HG02588 (cell line): ENCODE results near the gene SERPINE1.
A peak's percentile ranks its signal among the peaks of the same experiment; 100 is the strongest.

ENCODE experiments used
- ATAC-seq: cut with Tn5 transposase; IDR thresholded peaks from one replicate; pipeline ENCODE4 v1.9.1; 2021; ENCODE audit warnings: mild to moderate bottlenecking, moderate library complexity; ENCODE audit not compliant: unreplicated experiment

SERPINE1 gene

DNA sequence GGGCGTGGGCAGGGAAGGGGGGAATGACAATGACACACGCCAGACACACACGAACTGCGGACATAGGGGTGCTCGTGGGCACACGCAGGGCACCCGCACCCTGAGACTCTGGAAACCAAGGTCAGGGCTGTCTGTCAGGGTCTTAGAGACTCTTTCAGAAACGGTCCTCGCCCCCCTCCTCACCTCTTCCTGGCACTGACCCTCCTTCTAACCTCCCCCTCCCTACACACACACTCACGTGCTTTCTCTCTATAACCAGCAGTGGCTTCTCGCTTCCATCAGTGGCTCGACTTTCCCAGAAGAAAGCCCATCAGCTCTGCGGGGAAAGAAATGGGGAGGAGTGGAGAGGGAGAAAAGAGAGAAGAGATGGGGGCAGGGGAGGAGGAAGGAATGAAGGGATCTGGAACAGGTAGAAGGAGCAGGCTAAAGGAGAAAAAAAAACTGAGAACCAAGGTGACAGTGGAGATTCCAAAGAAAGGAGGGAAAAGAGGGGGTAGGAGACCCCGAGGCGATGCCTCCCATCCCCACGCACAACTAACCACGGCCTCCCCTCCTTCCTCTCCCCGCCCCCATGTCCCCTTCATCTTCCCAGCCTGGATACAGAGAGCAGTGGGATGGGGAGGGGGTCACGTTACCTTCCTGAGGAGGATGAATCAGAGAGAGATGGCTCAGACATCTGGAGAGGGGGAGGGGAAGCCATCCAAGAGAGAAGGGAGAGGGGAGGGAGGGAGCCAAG is 40.2 kb downstream of the SERPINE1 start:
- ATAC-seq: no peak

DNA sequence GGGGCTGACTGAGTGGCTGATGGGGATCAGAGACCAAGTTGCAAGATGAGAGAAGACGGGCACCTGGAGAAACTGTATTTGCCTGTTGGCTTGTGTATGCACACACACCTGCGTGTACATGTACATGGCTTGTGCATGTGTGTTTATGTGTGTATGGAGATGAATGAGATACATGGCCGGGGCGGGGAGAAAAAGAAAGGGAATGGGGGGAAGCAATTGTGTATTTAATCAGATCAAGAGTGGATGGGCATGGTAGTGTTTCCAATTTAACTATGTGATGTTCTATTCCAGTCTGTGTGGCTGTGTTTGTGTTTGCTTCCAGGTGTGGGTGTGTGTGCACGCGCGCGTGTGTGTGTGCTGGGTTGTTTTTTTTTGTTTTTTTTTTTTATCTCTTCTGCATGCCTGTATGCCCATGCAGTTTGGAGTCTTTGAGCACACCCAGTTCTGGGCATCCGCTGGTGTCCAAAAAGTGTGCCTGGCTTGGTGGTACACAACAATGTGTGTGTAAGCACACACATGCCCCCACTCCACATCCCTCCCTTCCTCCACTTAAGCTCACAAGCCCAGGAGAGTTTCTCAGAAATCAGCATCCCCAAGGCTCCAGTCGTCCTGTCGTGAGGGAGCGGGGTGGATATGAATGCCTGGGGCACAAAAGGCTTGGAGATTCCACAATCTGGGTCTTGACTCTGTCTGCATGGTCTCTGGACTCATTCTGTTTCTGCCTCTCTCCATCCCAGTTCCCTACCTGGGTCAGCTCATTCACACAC is 40.9 kb downstream of the SERPINE1 start:
- ATAC-seq: no peak

DNA sequence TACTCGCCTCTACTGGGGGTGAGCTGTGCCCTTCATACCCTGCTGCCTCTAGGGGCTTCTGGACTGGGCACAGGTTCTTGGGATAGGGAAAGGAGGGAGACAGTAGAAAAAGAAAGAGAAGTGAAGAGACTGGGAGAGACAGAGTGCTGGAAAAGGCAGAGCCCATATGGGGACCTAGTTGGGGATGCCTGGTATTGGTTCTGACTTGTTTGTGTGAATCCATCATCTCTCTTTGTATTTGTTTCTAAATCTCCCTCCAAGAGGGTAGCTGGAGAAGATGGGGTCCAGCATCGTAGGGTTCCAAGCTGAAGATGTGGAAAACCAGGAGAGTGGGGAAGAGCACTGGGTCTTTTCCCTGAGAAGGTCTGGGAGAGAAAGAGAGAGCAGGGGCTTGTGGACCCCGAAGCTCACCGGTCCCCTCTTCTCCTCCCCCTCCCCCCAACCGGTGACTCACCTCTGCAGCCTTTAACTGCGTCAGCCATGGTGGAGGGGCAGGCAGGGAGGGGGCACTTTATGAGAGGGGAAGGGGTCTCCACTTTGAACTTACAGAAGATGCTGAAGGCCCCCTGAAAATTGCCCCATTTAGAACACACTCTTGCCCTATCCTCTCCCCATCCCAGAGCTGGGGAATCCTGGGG is 41.6 kb downstream of the SERPINE1 start:
- ATAC-seq: no peak

DNA sequence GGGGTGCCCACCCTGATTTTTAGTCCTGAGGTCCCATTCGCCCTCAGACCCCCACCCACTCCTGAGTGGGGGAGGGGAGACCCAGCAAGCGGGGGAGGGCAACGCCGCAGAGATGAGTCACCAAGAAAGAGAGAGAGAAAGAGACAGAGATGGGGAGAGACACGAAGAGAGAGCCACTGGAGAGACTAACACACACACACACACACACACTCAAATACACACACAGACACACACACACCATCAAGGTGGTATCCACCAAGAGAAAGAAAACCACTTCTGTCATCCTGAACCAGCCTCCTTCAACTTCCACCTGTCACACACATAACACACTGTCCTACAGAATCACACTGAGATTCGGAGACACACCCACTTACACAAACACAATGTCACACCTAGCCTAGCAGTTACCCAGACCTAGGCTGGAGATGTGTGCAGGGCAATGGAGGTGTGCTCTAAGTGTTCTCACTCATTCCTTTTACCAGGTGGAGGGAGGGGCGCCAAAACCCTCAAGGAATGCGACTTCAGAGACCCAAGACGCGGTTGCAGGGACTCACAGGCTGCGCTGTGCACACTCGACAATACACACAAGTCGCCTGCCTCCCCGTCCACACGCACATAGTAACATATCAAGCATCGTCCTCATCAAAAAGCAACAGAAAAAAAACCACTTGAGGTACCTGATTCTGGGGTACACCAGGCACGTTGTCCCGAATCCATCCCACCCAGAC is 42.4 kb downstream of the SERPINE1 start:
- no peak for ATAC-seq

DNA sequence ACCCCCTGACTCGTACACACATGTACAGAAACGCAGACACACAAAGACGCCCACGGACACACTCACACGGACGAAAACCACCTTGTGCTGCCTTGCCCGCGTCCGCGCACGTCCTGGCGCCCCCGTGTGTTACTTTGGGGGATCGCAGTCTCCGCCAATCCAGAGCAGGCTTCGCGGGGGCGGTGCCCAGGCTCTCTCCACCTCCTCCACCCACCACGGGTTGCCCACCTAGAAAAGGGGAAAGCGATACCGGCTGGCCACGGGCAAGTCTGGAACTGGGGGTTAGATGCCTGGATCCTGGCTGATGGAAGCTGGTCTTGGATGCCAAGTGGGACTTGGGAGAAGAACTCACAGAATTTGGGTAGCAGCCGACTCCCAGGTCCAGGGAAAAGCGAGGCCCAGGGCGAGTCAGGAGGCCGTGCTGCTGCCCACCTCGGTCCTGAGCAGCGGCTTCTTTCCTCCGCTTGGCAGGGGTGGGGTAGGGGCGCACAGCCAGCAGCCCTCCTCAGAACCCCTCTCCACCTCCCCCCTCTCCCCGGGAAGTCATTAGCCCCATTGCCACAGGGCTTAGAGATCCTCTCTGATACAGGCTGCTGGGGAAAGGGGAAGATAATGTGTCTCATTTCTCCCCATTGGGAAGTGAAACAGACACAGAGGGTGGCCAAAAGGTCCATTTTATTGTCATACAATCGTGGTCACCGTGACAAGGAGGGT is 43.1 kb downstream of the SERPINE1 start:
- peak; percentile 35 for ATAC-seq

DNA sequence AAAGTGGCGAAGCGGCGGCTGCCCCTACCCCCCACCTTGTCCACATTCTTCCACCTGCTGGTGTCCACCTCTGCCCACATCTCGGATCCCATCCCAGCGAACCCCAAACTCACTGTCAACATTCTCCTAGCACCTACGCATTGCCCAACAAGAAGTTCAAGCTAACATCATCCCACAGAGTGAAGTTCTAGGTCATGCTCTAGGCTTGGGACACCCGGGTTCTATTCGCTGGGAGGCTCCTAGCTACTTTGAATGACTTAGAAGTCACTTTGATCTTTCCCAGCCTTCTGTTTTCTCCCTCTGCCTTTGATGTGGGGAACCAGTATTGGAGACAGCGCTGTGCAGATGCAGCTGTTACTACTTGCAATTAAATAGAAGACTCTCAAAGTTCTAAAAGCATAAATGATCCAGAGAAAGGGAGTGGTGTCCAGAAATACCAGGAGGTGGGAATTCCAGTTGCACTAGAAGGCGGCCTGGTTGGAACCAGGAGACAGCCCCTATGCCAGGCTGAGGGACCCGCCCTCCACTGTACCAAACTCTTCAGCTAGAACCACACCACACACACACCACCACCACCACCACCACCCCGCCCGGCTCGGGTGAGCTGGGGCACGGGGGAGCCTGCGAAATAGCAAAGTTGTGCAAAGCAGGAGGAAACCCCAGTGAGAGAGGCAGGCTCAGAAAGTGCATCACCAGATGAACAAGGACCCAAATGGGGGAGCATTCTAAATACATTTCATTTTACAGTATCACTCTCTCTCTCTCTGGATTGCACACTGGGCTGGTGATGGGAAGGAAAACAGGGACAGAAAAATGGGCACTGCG is 43.9 kb downstream of the SERPINE1 start:
- ATAC-seq: no peak

DNA sequence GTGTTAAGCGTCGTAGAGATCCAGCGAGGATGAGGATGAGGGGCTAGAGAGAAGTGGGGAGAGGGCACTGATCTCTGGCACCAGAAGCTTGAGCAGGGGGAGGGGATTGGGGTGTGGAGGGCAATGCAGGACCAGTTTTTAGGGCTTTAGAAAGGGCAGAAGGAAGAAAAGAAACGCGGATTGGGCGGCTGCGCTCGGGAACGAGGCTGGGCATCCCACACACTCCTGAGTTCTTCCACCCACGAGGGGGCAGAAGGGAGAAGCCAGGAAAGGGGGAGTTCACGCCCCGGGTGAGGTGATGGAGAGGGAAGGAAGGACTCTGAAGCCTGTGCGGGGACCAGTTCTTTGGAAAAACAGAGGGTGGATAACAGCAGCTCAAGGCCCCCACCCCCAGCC is 44.5 kb downstream of the SERPINE1 start:
- no peak for ATAC-seq

DNA sequence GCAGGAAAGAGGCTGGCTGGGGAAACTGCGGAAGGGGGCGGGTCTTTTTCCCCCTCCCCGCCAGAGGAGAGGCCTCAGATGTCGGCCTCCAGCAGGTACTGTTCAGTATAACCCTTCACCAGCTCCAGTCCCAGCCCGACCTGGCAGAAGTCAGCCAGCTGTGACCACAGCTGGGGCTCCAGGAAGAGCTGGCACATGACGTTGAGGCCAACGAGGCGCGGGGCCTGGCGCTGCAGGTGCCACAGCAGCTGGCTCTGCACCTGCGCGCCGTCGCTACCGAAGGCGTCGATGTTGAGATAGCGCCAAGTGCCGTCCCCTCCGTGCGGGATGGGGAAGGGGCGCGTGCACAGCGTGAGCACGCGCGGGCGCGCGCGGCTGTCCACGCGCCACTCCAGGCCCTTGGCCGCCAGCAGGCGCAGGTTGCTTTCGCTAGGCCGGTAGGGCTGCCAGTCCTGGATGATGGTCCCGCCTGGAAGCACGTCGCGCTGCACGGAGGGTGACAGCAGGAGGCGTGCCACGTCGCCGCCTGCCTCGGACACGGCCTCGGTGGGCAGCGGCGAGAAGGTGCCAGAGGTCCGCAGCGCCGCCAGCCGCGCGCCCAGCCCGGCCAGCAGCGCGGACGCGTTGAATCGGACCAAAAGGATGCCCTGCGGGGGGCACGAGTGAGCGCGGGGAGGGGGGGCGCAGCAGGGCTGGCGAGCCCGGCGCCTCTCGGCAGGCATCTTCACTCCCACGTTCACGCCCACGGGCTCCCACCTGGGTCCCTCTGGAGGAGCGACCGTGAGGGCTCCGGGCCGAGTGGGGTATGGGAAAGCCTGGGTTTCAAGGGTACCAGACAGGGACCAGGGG is 45.3 kb downstream of the SERPINE1 start:
- no peak for ATAC-seq

DNA sequence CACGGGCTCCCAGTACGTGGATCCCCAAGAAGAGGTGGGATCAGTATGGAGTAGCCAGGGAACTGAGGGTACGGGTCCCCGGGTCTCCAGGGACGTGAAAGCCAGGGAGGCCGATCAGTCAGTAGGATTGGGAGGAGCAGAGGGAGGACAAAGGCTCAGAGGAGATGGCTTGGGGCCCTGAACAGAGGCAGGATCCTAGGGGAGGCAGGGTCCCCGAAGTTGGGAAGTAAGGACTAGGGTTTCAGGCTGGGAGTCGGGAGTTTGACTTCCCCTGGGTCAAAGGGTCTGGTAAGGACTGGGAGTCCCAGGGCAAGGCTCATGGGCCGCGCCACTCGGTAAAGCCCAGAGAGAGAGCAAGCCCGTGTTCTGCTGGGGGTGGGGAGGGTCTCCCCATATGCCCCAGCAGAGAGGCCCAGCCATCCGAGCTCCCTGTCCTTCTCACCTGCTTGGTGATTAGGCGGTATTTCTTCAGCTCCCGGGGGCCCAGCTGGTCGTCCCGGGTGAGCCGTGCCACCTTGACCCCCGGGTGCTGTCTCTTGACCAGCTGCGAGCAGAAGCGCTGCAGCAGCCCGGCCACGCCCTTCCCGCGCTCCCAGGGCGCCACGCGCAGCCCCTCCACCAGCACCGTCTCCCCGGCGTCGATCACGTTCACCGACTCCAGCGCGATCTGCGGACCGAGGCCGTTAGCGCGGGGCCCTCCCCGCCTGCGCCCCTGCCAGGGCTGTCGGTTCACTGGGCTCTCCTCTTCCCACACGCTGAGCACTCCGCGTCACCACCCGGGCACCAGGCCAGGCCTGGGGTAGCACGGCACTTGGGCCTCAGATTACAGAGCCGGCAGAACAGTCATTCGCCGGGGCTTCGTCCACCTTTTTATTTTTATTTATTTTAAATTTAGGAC is 46.2 kb downstream of the SERPINE1 start:
- ATAC-seq: no peak

DNA sequence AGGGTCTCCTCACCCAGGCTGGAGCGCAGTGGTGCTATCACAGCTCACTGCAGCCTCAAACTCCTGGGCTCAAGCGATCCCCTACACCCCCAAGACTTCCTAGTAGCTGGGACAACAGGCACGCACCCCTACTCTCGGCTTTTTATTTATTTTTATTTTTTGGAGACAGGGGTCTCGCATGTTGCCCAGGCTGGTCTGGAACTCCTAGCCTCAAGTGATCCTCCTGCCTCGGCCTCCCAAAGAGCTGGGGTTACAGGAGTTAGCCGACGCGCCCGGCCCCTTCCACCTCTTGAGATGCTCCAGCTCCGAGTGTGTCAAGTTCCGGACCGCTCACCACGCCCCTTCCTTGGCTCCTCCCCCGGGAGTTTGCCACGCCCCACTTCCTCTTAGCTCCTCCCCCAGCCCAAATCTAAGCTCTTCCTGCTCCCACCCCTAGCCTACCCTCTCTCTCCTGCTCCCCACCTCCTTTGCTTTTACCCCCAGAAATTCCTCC is 46.9 kb downstream of the SERPINE1 start:
- ATAC-seq: no peak

DNA sequence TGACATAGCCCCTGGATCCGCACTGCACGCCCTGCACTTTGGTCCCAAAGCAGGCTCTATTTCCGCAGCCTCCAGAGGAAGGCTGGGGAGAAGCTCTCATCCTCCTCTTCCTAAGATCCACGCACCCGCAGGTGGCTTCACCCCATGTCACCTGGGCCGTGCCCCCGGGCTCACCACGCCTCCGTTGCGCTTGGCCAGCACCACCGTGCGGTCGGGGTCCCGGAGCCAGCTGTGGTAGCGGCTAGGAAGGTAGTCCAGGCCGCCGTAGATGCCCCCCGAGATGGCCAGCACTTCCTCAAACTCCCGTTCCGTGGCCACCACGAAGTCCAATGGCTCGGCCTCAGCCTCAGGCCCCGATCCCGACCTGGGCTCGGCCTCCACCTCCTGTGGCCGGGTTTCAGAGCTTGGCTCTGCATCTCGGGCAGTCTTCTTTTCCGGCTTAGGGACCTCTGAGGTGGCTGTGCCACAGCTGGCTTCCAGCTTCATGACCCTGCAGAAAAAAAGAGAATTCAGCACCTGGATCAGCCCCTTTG is 47.5 kb downstream of the SERPINE1 start:
- ATAC-seq: no peak

DNA sequence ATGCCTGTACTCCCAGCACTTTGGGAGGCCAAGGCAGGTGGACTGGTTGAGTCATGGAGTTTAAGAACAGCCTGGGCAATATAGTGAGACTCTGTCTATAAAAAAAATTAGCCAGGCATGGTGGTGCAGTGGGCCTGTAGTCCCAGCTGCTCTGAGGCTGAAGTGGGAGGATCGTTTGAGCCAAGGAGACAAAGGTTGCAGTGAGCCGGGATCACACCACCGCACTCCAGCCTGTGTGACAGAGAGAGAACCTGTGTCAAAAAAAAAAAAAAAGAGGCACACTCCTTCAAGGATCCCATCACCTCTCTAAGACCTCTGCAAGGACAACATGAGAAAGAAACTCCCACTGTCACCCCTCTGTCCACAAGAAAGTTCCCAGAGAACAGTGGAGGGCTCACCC is 48.8 kb downstream of the SERPINE1 start:
- no peak for ATAC-seq

DNA sequence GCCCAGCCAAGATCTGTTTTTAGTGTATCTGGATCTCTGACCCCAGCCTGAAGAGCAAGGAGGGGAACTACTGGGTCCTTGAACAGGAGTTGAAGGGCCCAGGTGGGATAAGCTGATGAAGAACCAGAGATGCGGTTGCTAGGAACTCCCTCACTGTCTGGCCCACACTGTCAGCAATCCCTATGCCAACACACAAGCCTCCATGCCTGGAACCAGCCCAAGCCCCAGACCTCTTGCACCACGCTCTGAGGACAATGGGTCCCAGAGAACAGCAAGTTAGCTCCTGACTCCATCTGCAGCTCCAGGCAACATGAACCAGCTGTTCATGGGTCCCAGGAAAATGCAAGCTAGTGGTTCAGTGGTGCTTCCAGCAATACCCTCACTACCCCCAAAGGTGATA is 50.7 kb downstream of the SERPINE1 start:
- ATAC-seq: no peak

DNA sequence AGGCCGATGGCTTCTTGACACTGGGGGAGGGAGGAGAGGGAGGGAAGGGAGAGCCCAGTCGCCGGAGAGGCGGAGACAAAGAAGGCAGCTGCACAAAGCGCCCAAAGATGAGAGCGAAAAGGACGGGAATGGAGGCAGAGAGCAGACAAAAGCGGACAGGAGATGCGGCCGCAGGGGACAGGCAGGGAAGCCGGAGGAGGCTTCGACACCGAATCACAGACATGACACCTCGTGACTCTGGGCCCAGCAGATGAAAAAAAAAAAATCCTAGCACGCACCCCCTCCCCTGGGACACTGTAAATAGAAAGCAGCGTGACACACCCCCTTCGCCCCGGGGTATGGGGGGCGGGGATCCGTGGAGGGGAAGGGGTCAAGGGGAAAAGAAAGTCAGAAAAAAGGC is 52.2 kb downstream of the SERPINE1 start:
- no peak for ATAC-seq

DNA sequence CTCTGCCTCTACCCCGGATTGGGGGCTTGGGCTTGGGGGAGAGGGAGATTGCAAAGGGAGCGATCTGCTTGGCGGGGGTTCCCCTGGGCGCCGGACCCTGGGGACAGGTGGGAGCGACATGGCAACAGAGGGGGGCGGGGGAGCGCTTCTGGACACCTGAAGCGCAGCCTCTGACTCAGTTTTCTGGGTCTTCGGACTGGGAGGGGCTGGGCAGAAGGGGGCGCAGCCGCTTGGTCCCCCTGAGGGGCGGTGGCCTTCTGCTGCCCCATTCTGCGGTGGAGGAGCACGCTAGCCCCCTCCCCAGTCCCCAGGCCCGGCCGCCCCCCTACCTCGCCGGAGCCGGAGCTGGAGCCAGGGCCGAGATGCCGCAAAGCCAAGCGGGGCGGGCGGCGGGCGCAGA is 52.8 kb downstream of the SERPINE1 start:
- ATAC-seq: no peak

DNA sequence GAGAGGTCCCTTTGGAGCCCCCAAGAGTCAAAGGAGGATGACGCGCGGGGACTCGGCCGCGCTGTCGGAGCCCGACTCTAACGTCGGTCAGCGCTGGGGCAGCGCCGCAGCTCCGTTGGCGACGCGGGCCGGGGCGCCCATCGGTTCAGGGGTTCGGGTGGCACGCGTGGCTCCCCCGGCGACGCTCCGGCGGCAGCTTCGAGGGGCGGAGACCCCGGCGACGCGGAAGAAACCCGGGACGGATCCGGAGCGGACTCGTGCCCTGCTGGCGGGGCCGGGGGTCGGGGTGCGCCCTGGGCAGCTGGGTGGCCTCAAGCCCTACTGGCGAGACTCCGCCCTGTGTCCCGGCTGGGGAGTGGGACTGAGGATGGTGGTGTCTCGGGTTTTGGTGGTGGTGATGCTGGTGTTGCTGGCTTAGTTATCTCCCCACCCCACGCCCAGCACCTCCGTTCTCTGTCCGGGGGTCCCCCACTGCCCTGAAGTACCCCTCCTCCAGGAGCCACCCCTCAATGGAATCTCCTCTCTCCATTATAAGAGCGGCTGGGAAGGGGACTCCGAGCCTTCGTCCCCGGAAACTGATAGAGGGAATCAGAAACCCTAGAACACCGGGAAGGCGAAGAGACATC is 53.3 kb downstream of the SERPINE1 start, which contains the start of gene NAT16:
Gene NAT16 (minus strand): TSS at position 164 of the 626 bp plus-strand sequence. CDS start 5,486 bp downstream, outside the sequence.
- no peak for ATAC-seq
